HPDE6-E6E7 (cell line): Measurements from ENCODE around the gene HRK.

ENCODE experiments used
- DNase-seq: peaks from one replicate; pipeline ENCODE4 v3.0.0; 2011; ENCODE audit warnings: missing footprints; ENCODE audit errors: extremely low spot score

Gene HRK

GRCh38 chr12:116867523-116867922 lies 13.7 kb downstream of the HRK start:
- no peak for DNase-seq

- no peak for DNase-seq
Measured at GRCh38 chr12:116864371-116865160, 16.7 kb downstream of the HRK start.

- DNase-seq = no peak
Measured at GRCh38 chr12:116863275-116863767, 17.9 kb downstream of the HRK start.

GRCh38 chr12:116862167-116862566 lies 19.1 kb downstream of the HRK start:
- DNase-seq = no peak

GRCh38 chr12:116861320-116861719 lies 19.9 kb downstream of the HRK start:
- no peak for DNase-seq

- no peak for DNase-seq
Measured at GRCh38 chr12:116860263-116860662, 21.0 kb downstream of the HRK start.

GRCh38 chr12:116859079-116859478 lies 22.2 kb downstream of the HRK start:
- DNase-seq = no peak

GRCh38 chr12:116856729-116857128 lies 24.5 kb downstream of the HRK start:
- no peak for DNase-seq

GRCh38 chr12:116855744-116856470 lies 25.3 kb downstream of the HRK start:
- no peak for DNase-seq

- no peak for DNase-seq
Measured at GRCh38 chr12:116853507-116853906, 27.7 kb downstream of the HRK start.

- no peak for DNase-seq
Measured at GRCh38 chr12:116852303-116852702, 28.9 kb downstream of the HRK start.

- DNase-seq = no peak
Measured at GRCh38 chr12:116849216-116849615, 32.0 kb downstream of the HRK start.

GRCh38 chr12:116843085-116843484 lies 38.2 kb downstream of the HRK start:
- no peak for DNase-seq

- no peak for DNase-seq
Measured at GRCh38 chr12:116839287-116839830, 41.9 kb downstream of the HRK start.

- DNase-seq = no peak
Measured at GRCh38 chr12:116838365-116838764, 42.9 kb downstream of the HRK start.

GRCh38 chr12:116837097-116837496 lies 44.1 kb downstream of the HRK start:
- DNase-seq = no peak

GRCh38 chr12:116835484-116835883 lies 45.8 kb downstream of the HRK start:
- no peak for DNase-seq

- no peak for DNase-seq
Measured at GRCh38 chr12:116833474-116833873, 47.8 kb downstream of the HRK start.

GRCh38 chr12:116832353-116832752 lies 48.9 kb downstream of the HRK start:
- DNase-seq = no peak

GRCh38 chr12:116827432-116827831 lies 53.8 kb downstream of the HRK start:
- no peak for DNase-seq

- no peak for DNase-seq
Measured at GRCh38 chr12:116821291-116821690, 60.0 kb downstream of the HRK start.

- no peak for DNase-seq
Measured at GRCh38 chr12:116820064-116820656, 61.1 kb downstream of the HRK start.
